Activated T-helper 2 cell treated with anti-CD3 and anti-CD28 coated beads, Interferon-gamma antibody, Interleukin-2, Interleukin-4, amounts not matched to agents 10 μg/mL and 5 μg/mL and 100 μg/mL, durations not matched to agents 14 hours and 24 hours and 36 hours (primary cell): ENCODE measurements around the gene ARHGAP25. TPM values are rescaled to one million over a fixed set of nuclear protein-coding genes. Genes with fewer than 3 reads are reported as not detected.

ENCODE experiments used
- DNase-seq: peaks from one replicate; pipeline ENCODE4 v3.0.0; 2021; ENCODE audit warnings: low spot score
- H3K27ac Mint-ChIP-seq: one replicate; pipeline ENCODE4 v1.8.0; 2021; ENCODE audit warnings: mixed read lengths
- H3K27me3 Mint-ChIP-seq: one replicate; pipeline ENCODE4 v1.8.0; 2021; ENCODE audit warnings: low read depth, mixed read lengths
- H3K36me3 Mint-ChIP-seq: one replicate; pipeline ENCODE4 v1.8.0; 2021; ENCODE audit warnings: low read depth, mixed read lengths
- H3K4me1 Mint-ChIP-seq: one replicate; pipeline ENCODE4 v1.8.0; 2021; ENCODE audit warnings: low read depth, mixed read lengths
- H3K4me3 Mint-ChIP-seq: one replicate; pipeline ENCODE4 v1.8.0; 2021; ENCODE audit warnings: low read depth, mild to moderate bottlenecking, moderate library complexity, mixed read lengths
- H3K9me3 Mint-ChIP-seq: one replicate; pipeline ENCODE4 v1.8.0; 2021; ENCODE audit warnings: mixed read lengths
- intact Hi-C: fragments of 100-400 bp; cut with micrococcal nuclease; formaldehyde crosslinking; loops from one replicate; pipeline ENCODE4 v1.15.1; 2023
- total RNA-seq: library from RNA; stranded (reverse); gene quantifications from 2 replicates; pipeline ENCODE4 v1.2.3, GENCODE V29; 2022

ARHGAP25 gene
- total RNA-seq, 1 donor from 2014 or later = 41.3 TPM

DNA sequence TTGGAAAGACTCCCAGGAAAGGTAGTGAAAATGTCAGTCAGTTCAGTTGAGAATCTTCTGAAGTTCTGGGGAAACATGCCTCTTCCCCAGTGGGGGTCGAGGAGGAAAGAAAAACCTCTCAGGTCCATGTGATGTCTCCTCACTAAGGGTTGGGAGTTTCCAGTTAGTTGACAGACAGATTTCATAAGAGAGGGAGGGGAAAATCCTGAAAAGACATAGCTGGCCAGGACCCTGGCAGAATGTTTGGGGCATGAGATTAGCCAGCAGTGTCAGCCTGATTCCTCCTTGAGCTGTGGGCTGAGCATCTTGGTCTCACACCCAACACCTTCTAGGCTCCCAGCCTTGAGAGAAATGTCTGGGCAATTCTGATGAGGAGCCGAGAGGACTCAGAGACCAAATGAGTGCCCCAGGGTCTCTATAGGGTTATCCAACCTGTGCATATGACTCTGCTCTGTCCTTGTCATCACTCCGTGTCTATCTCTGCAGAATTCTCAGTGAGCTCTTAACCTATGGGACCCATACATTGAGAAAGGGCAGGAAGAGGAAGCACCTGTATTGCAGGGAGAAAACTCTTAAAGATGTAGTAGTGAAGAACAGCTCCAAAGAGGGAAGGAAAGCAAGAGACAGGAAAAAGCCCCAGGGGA is 122.7 kb downstream of the ARHGAP25 start:
- H3K36me3 Mint-ChIP-seq = no peaks in the 10 kb centered on the region
- intact Hi-C loops = no loop called here
- no peaks in the 10 kb centered on the region for H3K9me3 Mint-ChIP-seq
- H3K27ac Mint-ChIP-seq = no peak overlapping the region
- no peak overlapping the region for H3K4me3 Mint-ChIP-seq
- peaks cover 6% of the 10 kb centered on the region for H3K4me1 Mint-ChIP-seq
- H3K27me3 Mint-ChIP-seq = peaks cover 26% of the 10 kb centered on the region
- DNase-seq = no peak

DNA sequence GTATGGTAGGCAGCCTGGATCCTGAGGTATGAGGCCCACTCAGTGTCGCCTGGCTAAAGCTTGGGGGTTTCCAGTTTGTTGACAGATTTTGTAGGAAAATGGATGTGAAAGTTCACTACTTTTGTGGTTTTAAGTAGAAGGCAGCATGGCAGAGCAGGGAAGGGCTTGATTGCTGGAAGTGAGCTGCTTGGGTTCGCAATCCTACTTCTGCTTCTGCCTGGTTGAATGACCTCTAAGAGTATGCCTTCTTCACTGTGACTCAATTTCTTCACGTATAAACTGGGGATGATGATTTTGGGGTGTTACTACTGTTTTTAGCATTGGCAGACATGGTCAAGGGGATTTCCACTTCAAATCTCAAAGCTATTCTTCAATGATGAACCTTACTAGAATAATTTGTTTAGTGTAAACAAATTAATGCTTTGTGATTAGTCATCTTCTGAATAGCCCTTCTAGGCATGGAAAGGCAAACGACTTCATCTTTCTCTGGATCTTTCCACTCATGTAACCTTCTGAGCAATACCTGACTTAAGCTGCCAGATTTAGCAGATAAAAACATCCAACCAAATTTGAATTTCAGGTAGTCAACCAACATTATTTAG is 123.3 kb downstream of the ARHGAP25 start:
- H3K36me3 Mint-ChIP-seq = no peaks in the 10 kb centered on the region
- H3K27ac Mint-ChIP-seq = no peak overlapping the region
- H3K4me3 Mint-ChIP-seq = no peak overlapping the region
- DNase-seq = no peak
- intact Hi-C loops = no loop called here
- no peaks in the 10 kb centered on the region for H3K9me3 Mint-ChIP-seq
- peaks cover 6% of the 10 kb centered on the region for H3K4me1 Mint-ChIP-seq
- H3K27me3 Mint-ChIP-seq = peaks cover 24% of the 10 kb centered on the region

GRCh38 chr2:68860111-68860510 is 125.5 kb downstream of the ARHGAP25 start:
- intact Hi-C loops = no loop called here
- H3K9me3 Mint-ChIP-seq = no peaks in the 10 kb centered on the region

DNA sequence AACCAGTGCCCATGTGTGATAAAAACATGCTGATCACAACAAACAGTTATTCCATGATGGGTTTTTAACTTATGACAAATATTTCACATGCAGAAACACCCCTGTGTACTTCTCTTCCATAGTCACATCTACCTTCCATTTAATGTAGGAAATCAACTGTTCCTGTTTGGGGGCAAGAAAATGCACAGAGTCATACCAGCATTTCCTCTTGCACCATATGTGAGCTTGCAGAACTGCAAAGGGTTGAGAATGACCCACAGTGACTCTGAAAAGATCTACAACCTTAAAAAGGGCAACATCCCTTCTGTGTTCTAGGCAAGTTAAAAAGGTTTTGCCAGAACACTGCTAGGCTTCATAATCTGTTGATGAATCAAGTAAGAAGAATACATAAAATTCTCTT is 126.7 kb downstream of the ARHGAP25 start:
- Mint-ChIP-seq H3K9me3 (no peaks in the 10 kb centered on the region), H3K36me3 (no peaks in the 10 kb centered on the region), H3K4me1 (peaks cover 6% of the 10 kb centered on the region), H3K27me3 (peaks cover 20% of the 10 kb centered on the region), H3K4me3 (no peak overlapping the region), H3K27ac (no peak overlapping the region)
- intact Hi-C loops = no loop called here
- DNase-seq = no peak

More at GRCh38 chr2:68860111-68860510, 125.5 kb downstream of the ARHGAP25 start:
- Mint-ChIP-seq H3K4me3 (no peak overlapping the region), H3K27me3 (peaks cover 20% of the 10 kb centered on the region), H3K36me3 (no peaks in the 10 kb centered on the region), H3K27ac (no peak overlapping the region), H3K4me1 (peaks cover 6% of the 10 kb centered on the region)
- DNase-seq = no peak

DNA sequence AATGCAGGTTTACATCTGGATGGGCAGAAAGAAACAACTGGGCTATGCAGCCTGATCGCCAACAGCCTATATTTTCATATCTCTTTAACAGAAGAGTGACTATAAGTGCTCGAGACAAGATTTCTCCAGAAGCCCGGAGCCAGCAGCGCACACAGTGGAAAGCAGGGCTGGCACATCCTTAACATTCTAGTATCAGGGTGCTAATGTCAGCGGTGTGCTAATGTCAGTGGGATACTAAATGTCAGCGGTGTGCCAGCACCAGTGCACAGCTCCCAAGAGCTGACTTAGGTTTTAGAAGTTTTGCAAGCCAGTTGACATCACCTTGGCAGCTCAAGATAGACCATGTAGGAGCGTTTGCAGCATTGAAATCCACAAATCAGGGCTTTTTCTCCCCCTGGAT is 128.3 kb downstream of the ARHGAP25 start:
- no peak overlapping the region for H3K4me3 Mint-ChIP-seq
- H3K27ac Mint-ChIP-seq = no peak overlapping the region
- H3K9me3 Mint-ChIP-seq = no peaks in the 10 kb centered on the region
- H3K27me3 Mint-ChIP-seq = peaks cover 17% of the 10 kb centered on the region
- H3K4me1 Mint-ChIP-seq = peaks cover 2% of the 10 kb centered on the region
- intact Hi-C loops = no loop called here
- DNase-seq = no peak
- no peaks in the 10 kb centered on the region for H3K36me3 Mint-ChIP-seq

DNA sequence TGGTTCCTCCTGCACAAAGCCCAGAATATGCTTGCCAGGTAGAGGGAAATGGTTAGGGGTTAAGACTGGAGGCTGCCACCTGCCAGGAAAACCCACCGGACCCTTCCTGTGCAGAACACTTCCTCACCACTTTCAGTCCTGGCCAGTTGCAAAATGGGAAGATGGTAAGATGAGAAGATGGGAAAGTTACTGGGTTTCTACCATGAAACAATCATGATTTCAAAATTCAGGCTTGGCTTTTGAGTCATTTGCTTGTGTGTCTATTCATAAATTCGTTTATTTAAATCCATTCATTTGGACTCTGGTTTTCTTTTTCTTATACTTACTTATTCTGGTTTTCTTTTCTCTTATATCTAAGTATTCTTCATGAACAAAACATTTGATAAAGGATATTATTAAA is 129.4 kb downstream of the ARHGAP25 start:
- Mint-ChIP-seq H3K4me3 (no peak overlapping the region), H3K9me3 (no peaks in the 10 kb centered on the region), H3K4me1 (peaks cover 2% of the 10 kb centered on the region), H3K36me3 (no peaks in the 10 kb centered on the region), H3K27me3 (peaks cover 23% of the 10 kb centered on the region), H3K27ac (no peak overlapping the region)
- intact Hi-C loops = no loop called here
- no peak for DNase-seq

GRCh38 chr2:68865108-68865507 is 130.5 kb downstream of the ARHGAP25 start:
- intact Hi-C loops = no loop called here

DNA sequence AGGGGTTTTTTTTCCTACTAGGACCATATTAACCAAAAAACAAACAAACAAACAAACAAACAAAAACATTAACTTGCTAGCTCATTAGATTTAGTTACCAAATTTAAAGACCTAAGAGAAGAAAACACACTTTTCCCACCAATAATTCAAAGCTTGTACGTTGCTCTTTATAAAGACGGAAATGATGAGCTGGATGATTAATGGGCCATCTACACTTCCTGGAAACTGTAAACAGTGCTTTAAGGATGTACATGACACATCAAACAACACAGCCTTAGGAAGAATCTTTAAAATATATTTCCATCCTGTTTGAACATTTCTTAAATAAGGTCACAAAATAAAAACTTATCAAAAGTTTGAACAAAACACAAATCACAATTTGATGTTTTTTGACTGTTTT is 135.6 kb downstream of the ARHGAP25 start:
- Mint-ChIP-seq H3K36me3 (no peaks in the 10 kb centered on the region), H3K4me1 (peaks cover 2% of the 10 kb centered on the region), H3K9me3 (no peaks in the 10 kb centered on the region), H3K27ac (no peak overlapping the region), H3K27me3 (peaks cover 27% of the 10 kb centered on the region), H3K4me3 (no peak overlapping the region)
- intact Hi-C loops = no loop called here
- no peak for DNase-seq

More at GRCh38 chr2:68865108-68865507, 130.5 kb downstream of the ARHGAP25 start:
- Mint-ChIP-seq H3K4me1 (peaks cover 3% of the 10 kb centered on the region), H3K9me3 (no peaks in the 10 kb centered on the region), H3K36me3 (no peaks in the 10 kb centered on the region), H3K27ac (no peak overlapping the region), H3K4me3 (no peak overlapping the region), H3K27me3 (peaks cover 23% of the 10 kb centered on the region)
- no peak for DNase-seq

DNA sequence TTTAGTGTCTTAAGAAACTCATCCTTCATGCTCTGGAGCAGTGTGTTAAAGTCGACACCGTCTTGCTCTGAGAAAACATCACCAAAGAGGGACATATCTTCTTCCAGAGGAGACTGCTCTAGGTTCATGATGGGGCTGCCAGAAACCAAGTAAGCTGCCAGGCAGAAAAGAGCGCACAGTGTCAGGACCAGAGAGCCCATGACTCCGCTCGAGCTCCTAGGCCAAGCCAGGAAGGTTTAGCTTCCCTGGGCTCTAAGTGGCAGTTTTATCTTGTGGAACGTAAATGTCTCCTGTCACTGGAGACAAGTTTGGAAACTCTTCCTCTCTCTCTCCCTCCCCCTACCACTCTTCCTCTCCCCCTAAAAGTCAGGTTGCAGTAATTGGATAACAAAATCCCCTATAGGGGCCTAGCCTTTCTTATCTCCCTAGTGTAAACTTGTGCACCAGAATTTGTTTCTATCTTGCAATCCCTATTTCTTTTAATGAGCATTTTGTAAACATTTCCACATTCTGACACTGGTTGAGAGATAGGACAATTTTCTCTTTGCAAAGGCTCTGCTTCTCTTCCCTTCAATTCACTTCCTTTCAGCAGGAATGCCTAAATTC is 136.7 kb downstream of the ARHGAP25 start, which contains the start of gene BMP10:
BMP10 (minus strand) TSS at position 239 of the 606 bp plus-strand sequence; CDS start at position 200, 39 bp downstream.
- no peaks in the 10 kb centered on the region for H3K9me3 Mint-ChIP-seq
- DNase-seq = no peak
- no peak within 1 kb of the TSS for H3K4me3 Mint-ChIP-seq
- intact Hi-C loops = no loop called here
- no peaks in the 10 kb centered on the region for H3K36me3 Mint-ChIP-seq
- H3K27ac Mint-ChIP-seq = no peak within 1 kb of the TSS
- peaks cover 30% of the 10 kb centered on the region for H3K27me3 Mint-ChIP-seq
- peaks cover 2% of the 10 kb centered on the region for H3K4me1 Mint-ChIP-seq

Other genes starting within 250 kb of the ARHGAP25 start
- gene PROKR1, start 91.2 kb upstream of the ARHGAP25 start, total RNA-seq = not detected in 2 replicates
- gene BMP10, start 136.6 kb downstream of the ARHGAP25 start, total RNA-seq = not detected in 2 replicates
- not detected in 2 replicates for gene GKN2, start 218.1 kb downstream of the ARHGAP25 start, total RNA-seq
- not detected in 2 replicates for gene GKN1, start 239.8 kb downstream of the ARHGAP25 start, total RNA-seq